ENCODE measurements around the gene SLC28A3.

GRCh38 chr9:84278130-84278529 is 62.4 kb downstream of the SLC28A3 start:
- TF ChIP-seq POLR2A (IDR thresholded peaks at IDR 0.05; ENCODE audit: low read length) = no peak
- TF ChIP-seq GATA1 (IDR thresholded peaks at IDR 0.05; ENCODE audit: low read depth, low read length) = no peak
